ENCODE results near the gene FBXO47.

The FBXO47 gene

DNA sequence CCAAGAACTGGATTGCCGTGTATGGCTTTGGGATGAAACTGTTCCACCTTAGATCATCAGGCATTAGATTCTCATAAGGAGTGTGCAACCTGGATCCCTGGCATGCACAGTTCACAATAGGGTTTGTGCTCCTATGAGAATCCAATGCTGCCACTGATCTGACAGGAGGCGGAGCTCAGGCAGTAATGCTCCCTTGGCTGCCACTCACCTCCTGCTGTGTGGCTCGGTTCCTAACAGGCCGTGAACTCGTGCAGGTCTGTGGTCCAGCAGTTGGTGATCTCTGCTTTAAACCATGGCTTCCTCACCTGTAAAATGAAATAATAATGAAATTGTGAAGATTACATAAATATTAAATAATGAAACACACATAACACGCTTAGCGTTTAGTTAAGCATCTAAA, 45.5 kb upstream of the FBXO47 start:
- Histone ChIP-seq H2AK5ac (ENCODE audit: low read length) (no peak overlapping the region), H3K4me2 (ENCODE audit: low read length) (no peak overlapping the region), H3K4ac (ENCODE audit: low read depth, low read length) (no peak overlapping the region), H3K27me3 (ENCODE audit: insufficient read depth, low read length, poor library complexity) (no peaks in the 10 kb centered on the region), H3K23ac (ENCODE audit: low read length) (no peak overlapping the region), H3K36me3 (ENCODE audit: control insufficient read depth, insufficient read depth, low read length) (no peaks in the 10 kb centered on the region), H2BK15ac (replicated peaks; ENCODE audit: low read depth) (no peak overlapping the region), H3K79me1 (ENCODE audit: low read length) (no peaks in the 10 kb centered on the region), H3K27ac (ENCODE audit: low read depth, low read length) (no peak overlapping the region), H2BK120ac (ENCODE audit: low read depth, low read length) (no peak overlapping the region), H3K4me3 (ENCODE audit: low read length) (no peak overlapping the region), H4K8ac (ENCODE audit: low read depth, low read length) (no peak overlapping the region), H4K5ac (ENCODE audit: low read length) (no peak overlapping the region), H3K79me2 (ENCODE audit: control insufficient read depth, insufficient read depth, low read length) (no peaks in the 10 kb centered on the region), H3K9ac (ENCODE audit: low read length) (no peak overlapping the region), H3K56ac (ENCODE audit: low read length) (no peak overlapping the region), H3K18ac (ENCODE audit: low read length) (no peak overlapping the region), H3K4me1 (ENCODE audit: control insufficient read depth, low read depth, low read length) (no peaks in the 10 kb centered on the region), H2BK5ac (ENCODE audit: low read length) (no peak overlapping the region)
- DNase-seq, result no peak
- no CpG with 5 or more reads among the region's 7 CpGs for WGBS (ENCODE audit: extremely low coverage, insufficient coverage, low lambda C conversion rate)

GRCh38 chr17:39011907-39012468, 44.8 kb upstream of the FBXO47 start:
- peak overlapping the region; percentile 39 for H3K4me2 ChIP-seq (ENCODE audit: low read length)
- no peak overlapping the region for H2BK15ac ChIP-seq (replicated peaks; ENCODE audit: low read depth)
- no peak overlapping the region for H2AK5ac ChIP-seq (ENCODE audit: low read length)
- no peaks in the 10 kb centered on the region for H3K4me1 ChIP-seq (ENCODE audit: control insufficient read depth, low read depth, low read length)
- peak overlapping the region; percentile 9 for H3K4me3 ChIP-seq (ENCODE audit: low read length)
- no peaks in the 10 kb centered on the region for H3K27me3 ChIP-seq (ENCODE audit: insufficient read depth, low read length, poor library complexity)
- no peak overlapping the region for H2BK120ac ChIP-seq (ENCODE audit: low read depth, low read length)
- H3K18ac ChIP-seq (ENCODE audit: low read length), result no peak overlapping the region
- no peaks in the 10 kb centered on the region for H3K79me2 ChIP-seq (ENCODE audit: control insufficient read depth, insufficient read depth, low read length)
- H3K23ac ChIP-seq (ENCODE audit: low read length), result no peak overlapping the region
- H3K4ac ChIP-seq (ENCODE audit: low read depth, low read length), result no peak overlapping the region
- H3K79me1 ChIP-seq (ENCODE audit: low read length), result no peaks in the 10 kb centered on the region
- H3K27ac ChIP-seq (ENCODE audit: low read depth, low read length), result no peak overlapping the region
- DNase-seq, result peak; percentile 83
- H4K5ac ChIP-seq (ENCODE audit: low read length), result no peak overlapping the region
- peak overlapping the region; percentile 15 for H3K9ac ChIP-seq (ENCODE audit: low read length)
- no peak overlapping the region for H2BK5ac ChIP-seq (ENCODE audit: low read length)
- no peaks in the 10 kb centered on the region for H3K36me3 ChIP-seq (ENCODE audit: control insufficient read depth, insufficient read depth, low read length)
- no CpG with 5 or more reads among the region's 14 CpGs for WGBS (ENCODE audit: extremely low coverage, insufficient coverage, low lambda C conversion rate)
- H3K56ac ChIP-seq (ENCODE audit: low read length), result peak overlapping the region; percentile 43
- no peak overlapping the region for H4K8ac ChIP-seq (ENCODE audit: low read depth, low read length)

GRCh38 chr17:39009581-39010001, 42.4 kb upstream of the FBXO47 start:
- H3K18ac ChIP-seq (ENCODE audit: low read length), result no peak overlapping the region
- no peaks in the 10 kb centered on the region for H3K79me1 ChIP-seq (ENCODE audit: low read length)
- H3K79me2 ChIP-seq (ENCODE audit: control insufficient read depth, insufficient read depth, low read length), result no peaks in the 10 kb centered on the region
- H2BK5ac ChIP-seq (ENCODE audit: low read length), result no peak overlapping the region
- H2BK120ac ChIP-seq (ENCODE audit: low read depth, low read length), result no peak overlapping the region
- no peak for DNase-seq
- H3K4me3 ChIP-seq (ENCODE audit: low read length), result no peak overlapping the region
- no peak overlapping the region for H4K5ac ChIP-seq (ENCODE audit: low read length)
- H3K27ac ChIP-seq (ENCODE audit: low read depth, low read length), result no peak overlapping the region
- no peak overlapping the region for H4K8ac ChIP-seq (ENCODE audit: low read depth, low read length)
- no peak overlapping the region for H3K4ac ChIP-seq (ENCODE audit: low read depth, low read length)
- H2BK15ac ChIP-seq (replicated peaks; ENCODE audit: low read depth), result no peak overlapping the region
- H3K56ac ChIP-seq (ENCODE audit: low read length), result no peak overlapping the region
- no peaks in the 10 kb centered on the region for H3K4me1 ChIP-seq (ENCODE audit: control insufficient read depth, low read depth, low read length)
- no CpG with 5 or more reads among the region's 3 CpGs for WGBS (ENCODE audit: extremely low coverage, insufficient coverage, low lambda C conversion rate)
- no peak overlapping the region for H3K4me2 ChIP-seq (ENCODE audit: low read length)
- H3K36me3 ChIP-seq (ENCODE audit: control insufficient read depth, insufficient read depth, low read length), result no peaks in the 10 kb centered on the region
- H3K9ac ChIP-seq (ENCODE audit: low read length), result no peak overlapping the region
- H3K27me3 ChIP-seq (ENCODE audit: insufficient read depth, low read length, poor library complexity), result no peaks in the 10 kb centered on the region
- H3K23ac ChIP-seq (ENCODE audit: low read length), result no peak overlapping the region
- no peak overlapping the region for H2AK5ac ChIP-seq (ENCODE audit: low read length)

DNA sequence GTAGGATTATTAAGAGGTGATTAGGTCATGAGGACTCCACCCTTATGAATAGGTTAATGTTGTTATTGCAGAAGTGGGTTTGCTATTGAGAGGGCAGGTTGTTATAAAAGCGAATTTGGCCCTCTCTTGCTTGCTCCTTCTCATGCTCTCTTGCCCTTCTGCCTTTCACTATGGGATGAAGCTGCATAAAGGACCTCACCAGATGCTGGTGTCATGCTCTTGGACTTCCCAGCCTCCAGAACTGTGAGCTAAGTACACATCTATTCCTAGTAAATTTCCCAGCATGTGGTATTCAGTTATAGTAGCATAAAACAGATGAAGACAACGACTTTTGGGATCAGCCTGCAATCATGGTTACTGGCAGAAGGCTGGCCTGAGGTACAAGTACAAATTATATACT, 41.4 kb upstream of the FBXO47 start:
- no peak overlapping the region for H4K8ac ChIP-seq (ENCODE audit: low read depth, low read length)
- WGBS (ENCODE audit: extremely low coverage, insufficient coverage, low lambda C conversion rate), result no CpG with 5 or more reads among the region's 2 CpGs
- H4K5ac ChIP-seq (ENCODE audit: low read length), result no peak overlapping the region

DNA sequence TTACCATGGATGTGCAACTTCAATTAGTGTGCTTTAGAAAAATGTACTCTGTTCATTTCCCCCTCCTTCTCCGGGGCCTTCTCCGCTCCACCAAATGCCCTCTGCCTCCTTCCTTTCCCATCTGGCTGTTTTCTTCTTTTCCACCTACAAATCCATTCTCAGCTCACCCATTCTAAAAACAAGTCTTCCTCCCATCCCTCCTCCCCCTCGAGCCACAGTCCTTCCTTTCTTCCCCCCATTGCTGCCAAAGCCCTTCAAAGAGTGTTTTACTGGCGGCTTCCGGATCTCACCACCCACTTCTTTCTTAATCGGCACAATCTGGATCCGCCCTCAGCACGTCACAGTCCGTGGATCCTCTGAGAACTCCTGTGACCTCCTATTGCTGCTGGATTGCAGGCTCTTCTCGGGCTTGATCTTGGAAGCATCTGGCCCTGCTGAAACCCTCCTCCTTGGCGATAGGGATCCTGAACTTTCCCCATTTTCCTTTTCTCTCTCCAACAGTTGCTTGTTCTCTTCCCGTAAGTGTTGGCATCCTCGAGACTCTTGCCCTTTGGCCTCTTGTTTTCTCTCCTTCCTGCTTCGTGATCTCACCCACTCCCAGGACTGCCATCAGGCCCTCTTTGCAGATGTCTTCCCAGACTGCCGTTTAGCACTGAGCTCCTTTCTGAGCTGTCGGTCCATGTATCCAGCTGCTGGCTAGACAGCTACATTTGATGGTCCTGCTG, 36.0 kb upstream of the FBXO47 start:
- no peak overlapping the region for H3K27ac ChIP-seq (ENCODE audit: low read depth, low read length)
- no peaks in the 10 kb centered on the region for H3K4me1 ChIP-seq (ENCODE audit: control insufficient read depth, low read depth, low read length)
- no peak overlapping the region for H4K5ac ChIP-seq (ENCODE audit: low read length)
- no peak for DNase-seq
- H3K56ac ChIP-seq (ENCODE audit: low read length), result no peak overlapping the region
- H3K4ac ChIP-seq (ENCODE audit: low read depth, low read length), result no peak overlapping the region
- H2AK5ac ChIP-seq (ENCODE audit: low read length), result no peak overlapping the region
- no peak overlapping the region for H4K8ac ChIP-seq (ENCODE audit: low read depth, low read length)
- H3K79me1 ChIP-seq (ENCODE audit: low read length), result no peaks in the 10 kb centered on the region
- H2BK5ac ChIP-seq (ENCODE audit: low read length), result no peak overlapping the region
- no CpG with 5 or more reads among the region's 16 CpGs for WGBS (ENCODE audit: extremely low coverage, insufficient coverage, low lambda C conversion rate)
- no peak overlapping the region for H2BK15ac ChIP-seq (replicated peaks; ENCODE audit: low read depth)
- no peaks in the 10 kb centered on the region for H3K79me2 ChIP-seq (ENCODE audit: control insufficient read depth, insufficient read depth, low read length)
- no peak overlapping the region for H3K4me2 ChIP-seq (ENCODE audit: low read length)
- H3K27me3 ChIP-seq (ENCODE audit: insufficient read depth, low read length, poor library complexity), result no peaks in the 10 kb centered on the region
- H3K36me3 ChIP-seq (ENCODE audit: control insufficient read depth, insufficient read depth, low read length), result no peaks in the 10 kb centered on the region
- no peak overlapping the region for H3K23ac ChIP-seq (ENCODE audit: low read length)
- no peak overlapping the region for H3K18ac ChIP-seq (ENCODE audit: low read length)
- H3K4me3 ChIP-seq (ENCODE audit: low read length), result no peak overlapping the region
- no peak overlapping the region for H2BK120ac ChIP-seq (ENCODE audit: low read depth, low read length)
- H3K9ac ChIP-seq (ENCODE audit: low read length), result no peak overlapping the region

More for the DNA sequence above, 41.4 kb upstream of the FBXO47 start:
- Histone ChIP-seq H3K9ac (ENCODE audit: low read length) (no peak overlapping the region), H3K79me2 (ENCODE audit: control insufficient read depth, insufficient read depth, low read length) (no peaks in the 10 kb centered on the region), H3K4me3 (ENCODE audit: low read length) (no peak overlapping the region), H2BK120ac (ENCODE audit: low read depth, low read length) (no peak overlapping the region), H2BK15ac (replicated peaks; ENCODE audit: low read depth) (no peak overlapping the region), H3K56ac (ENCODE audit: low read length) (no peak overlapping the region), H3K18ac (ENCODE audit: low read length) (no peak overlapping the region), H3K4ac (ENCODE audit: low read depth, low read length) (no peak overlapping the region), H3K4me1 (ENCODE audit: control insufficient read depth, low read depth, low read length) (no peaks in the 10 kb centered on the region), H3K27ac (ENCODE audit: low read depth, low read length) (no peak overlapping the region), H3K23ac (ENCODE audit: low read length) (no peak overlapping the region), H2AK5ac (ENCODE audit: low read length) (no peak overlapping the region), H3K79me1 (ENCODE audit: low read length) (no peaks in the 10 kb centered on the region), H3K4me2 (ENCODE audit: low read length) (no peak overlapping the region), H3K27me3 (ENCODE audit: insufficient read depth, low read length, poor library complexity) (no peaks in the 10 kb centered on the region), H2BK5ac (ENCODE audit: low read length) (no peak overlapping the region), H3K36me3 (ENCODE audit: control insufficient read depth, insufficient read depth, low read length) (no peaks in the 10 kb centered on the region)
- DNase-seq, result no peak
